GM12801 (cell line): ENCODE results near the gene OXCT1.

Source experiments
- CTCF ChIP-seq: IDR thresholded peaks from one replicate; pipeline ENCODE4 v1.5.1; 2011; ENCODE audit warnings: control low read depth; ENCODE audit not compliant: insufficient read length; ENCODE audit errors: extremely low read depth

OXCT1 gene

GRCh38 chr5:41882765-41883164 is 12.5 kb upstream of the OXCT1 start:
- no peak for TF ChIP-seq CTCF

GRCh38 chr5:41878643-41879478 is 8.6 kb upstream of the OXCT1 start:
- TF ChIP-seq CTCF, result no peak

- no peak for TF ChIP-seq CTCF
These were observed 7.9 kb upstream of the OXCT1 start for GRCh38 chr5:41878173-41878572.

- no peak for TF ChIP-seq CTCF
These were observed 7.2 kb upstream of the OXCT1 start for GRCh38 chr5:41877408-41877807.

- TF ChIP-seq CTCF, result no peak
These were observed 6.5 kb upstream of the OXCT1 start for GRCh38 chr5:41876678-41877077.

GRCh38 chr5:41875121-41875520 is 4.9 kb upstream of the OXCT1 start:
- TF ChIP-seq CTCF, result no peak

- no peak for TF ChIP-seq CTCF
These were observed 4.4 kb upstream of the OXCT1 start for GRCh38 chr5:41874512-41875060.
